T-helper 1 cell treated with Interleukin-12 subunit alpha and Interleukin-12 subunit beta and Interleukin-4 antibody, amounts not matched to agents 30 μg/mL and 1 μg/mL, for 36 hours (primary cell): ENCODE results near the gene CACTIN.
"Not testable (repeated sequence)": the region's sequence is repeated elsewhere in the genome, so short reads cannot be mapped to it uniquely, and the experiment has no call there.

Experiments
- H3K27ac Mint-ChIP-seq: one replicate; pipeline ENCODE4 v1.8.0; 2021; ENCODE audit warnings: mild to moderate bottlenecking, mixed read lengths
- H3K27me3 Mint-ChIP-seq: one replicate; pipeline ENCODE4 v1.8.0; 2021; ENCODE audit warnings: low read depth, mixed read lengths
- H3K36me3 Mint-ChIP-seq: one replicate; pipeline ENCODE4 v1.8.0; 2021; ENCODE audit warnings: low read depth, mixed read lengths
- H3K4me1 Mint-ChIP-seq: one replicate; pipeline ENCODE4 v1.8.0; 2021; ENCODE audit warnings: low read depth, mixed read lengths
- H3K4me3 Mint-ChIP-seq: one replicate; pipeline ENCODE4 v1.8.0; 2021; ENCODE audit warnings: mild to moderate bottlenecking, moderate library complexity, mixed read lengths
- H3K9me3 Mint-ChIP-seq: one replicate; pipeline ENCODE4 v1.8.0; 2021; ENCODE audit warnings: mixed read lengths

CACTIN gene

GRCh38 chr19:3656073-3656746 lies 29.6 kb upstream of the CACTIN start:
- no peaks in the 10 kb centered on the region for H3K27me3 Mint-ChIP-seq
- H3K36me3 Mint-ChIP-seq: peaks cover 8% of the 10 kb centered on the region
- H3K27ac Mint-ChIP-seq: no peak overlapping the region
- H3K9me3 Mint-ChIP-seq: no peaks in the 10 kb centered on the region
- H3K4me3 Mint-ChIP-seq: no peak overlapping the region
- H3K4me1 Mint-ChIP-seq: no peaks in the 10 kb centered on the region

GRCh38 chr19:3655402-3656072 lies 28.9 kb upstream of the CACTIN start:
- no peak overlapping the region for H3K4me3 Mint-ChIP-seq
- peaks cover 6% of the 10 kb centered on the region for H3K36me3 Mint-ChIP-seq
- H3K4me1 Mint-ChIP-seq: no peaks in the 10 kb centered on the region
- no peaks in the 10 kb centered on the region for H3K27me3 Mint-ChIP-seq
- no peaks in the 10 kb centered on the region for H3K9me3 Mint-ChIP-seq
- no peak overlapping the region for H3K27ac Mint-ChIP-seq

- Mint-ChIP-seq H3K36me3 (peaks cover 6% of the 10 kb centered on the region), H3K4me3 (no peak overlapping the region), H3K9me3 (no peaks in the 10 kb centered on the region), H3K27ac (no peak overlapping the region), H3K27me3 (no peaks in the 10 kb centered on the region), H3K4me1 (no peaks in the 10 kb centered on the region)
Measured at GRCh38 chr19:3653865-3654513, 27.4 kb upstream of the CACTIN start.

- no peaks in the 10 kb centered on the region for H3K9me3 Mint-ChIP-seq
- H3K27ac Mint-ChIP-seq: no peak overlapping the region
- H3K4me1 Mint-ChIP-seq: no peaks in the 10 kb centered on the region
- H3K4me3 Mint-ChIP-seq: no peak overlapping the region
- H3K27me3 Mint-ChIP-seq: no peaks in the 10 kb centered on the region
- H3K36me3 Mint-ChIP-seq: peaks cover 6% of the 10 kb centered on the region
Measured at GRCh38 chr19:3653081-3653795, 26.6 kb upstream of the CACTIN start.

- Mint-ChIP-seq H3K4me3 (no peak overlapping the region), H3K4me1 (no peaks in the 10 kb centered on the region), H3K36me3 (peaks cover 4% of the 10 kb centered on the region), H3K27me3 (no peaks in the 10 kb centered on the region), H3K9me3 (no peaks in the 10 kb centered on the region), H3K27ac (no peak overlapping the region)
Measured at GRCh38 chr19:3652422-3652821, 25.8 kb upstream of the CACTIN start.

- Mint-ChIP-seq H3K36me3 (no peaks in the 10 kb centered on the region), H3K27me3 (no peaks in the 10 kb centered on the region), H3K27ac (no peak overlapping the region), H3K9me3 (no peaks in the 10 kb centered on the region), H3K4me3 (no peak overlapping the region), H3K4me1 (no peaks in the 10 kb centered on the region)
Measured at GRCh38 chr19:3651684-3652083, 25.1 kb upstream of the CACTIN start.

- no peaks in the 10 kb centered on the region for H3K4me1 Mint-ChIP-seq
Measured at GRCh38 chr19:3649888-3650287, 23.3 kb upstream of the CACTIN start.

GRCh38 chr19:3648037-3648905 lies 21.7 kb upstream of the CACTIN start:
- Mint-ChIP-seq H3K27ac (no peak overlapping the region), H3K9me3 (no peaks in the 10 kb centered on the region), H3K4me1 (no peaks in the 10 kb centered on the region), H3K4me3 (no peak overlapping the region), H3K27me3 (no peaks in the 10 kb centered on the region), H3K36me3 (no peaks in the 10 kb centered on the region)

More at GRCh38 chr19:3649888-3650287, 23.3 kb upstream of the CACTIN start:
- H3K9me3 Mint-ChIP-seq: no peaks in the 10 kb centered on the region
- H3K4me3 Mint-ChIP-seq: no peak overlapping the region
- no peak overlapping the region for H3K27ac Mint-ChIP-seq
- no peaks in the 10 kb centered on the region for H3K36me3 Mint-ChIP-seq
- H3K27me3 Mint-ChIP-seq: no peaks in the 10 kb centered on the region

GRCh38 chr19:3647102-3647501 lies 20.5 kb upstream of the CACTIN start:
- H3K4me1 Mint-ChIP-seq, H3K9me3 Mint-ChIP-seq, H3K36me3 Mint-ChIP-seq, H3K27me3 Mint-ChIP-seq, H3K27ac Mint-ChIP-seq, H3K4me3 Mint-ChIP-seq: not testable (repeated sequence)

GRCh38 chr19:3646336-3647092 lies 19.9 kb upstream of the CACTIN start:
- Mint-ChIP-seq H3K9me3 (no peaks in the 10 kb centered on the region), H3K4me3 (no peak overlapping the region), H3K4me1 (no peaks in the 10 kb centered on the region), H3K27me3 (no peaks in the 10 kb centered on the region), H3K27ac (no peak overlapping the region), H3K36me3 (no peaks in the 10 kb centered on the region)

- H3K9me3 Mint-ChIP-seq: no peaks in the 10 kb centered on the region
- no peak overlapping the region for H3K4me3 Mint-ChIP-seq
- H3K4me1 Mint-ChIP-seq: no peaks in the 10 kb centered on the region
- no peak overlapping the region for H3K27ac Mint-ChIP-seq
- H3K36me3 Mint-ChIP-seq: no peaks in the 10 kb centered on the region
- no peaks in the 10 kb centered on the region for H3K27me3 Mint-ChIP-seq
Measured at GRCh38 chr19:3645726-3646125, 19.1 kb upstream of the CACTIN start.

- Mint-ChIP-seq H3K4me1 (no peaks in the 10 kb centered on the region), H3K36me3 (no peaks in the 10 kb centered on the region), H3K4me3 (no peak overlapping the region), H3K27me3 (no peaks in the 10 kb centered on the region), H3K27ac (no peak overlapping the region), H3K9me3 (no peaks in the 10 kb centered on the region)
Measured at GRCh38 chr19:3645067-3645396, 18.4 kb upstream of the CACTIN start.

- Mint-ChIP-seq H3K36me3 (no peaks in the 10 kb centered on the region), H3K27ac (no peak overlapping the region), H3K9me3 (no peaks in the 10 kb centered on the region), H3K4me3 (no peak overlapping the region), H3K4me1 (no peaks in the 10 kb centered on the region), H3K27me3 (no peaks in the 10 kb centered on the region)
Measured at GRCh38 chr19:3644351-3645066, 17.9 kb upstream of the CACTIN start.
